Suprapubic skin (tissue), 4 donors: ENCODE data around the gene SDR39U1. TPM values are rescaled to one million over a fixed set of nuclear protein-coding genes. Genes with fewer than 3 reads are reported as not detected.
A peak's percentile ranks its signal among the peaks of the same experiment; 100 is the strongest.

Experiments
- DNase-seq, 2 donors: peaks; one replicate each; pipeline ENCODE4 v3.0.0-alpha.2; 2019; ENCODE audit warnings: low spot score in 2 of 2
- H3K27ac ChIP-seq: fragments of 200-600 bp; sonication (generic); one replicate; pipeline ENCODE4 v1.5.1; 2019
- H3K27me3 ChIP-seq: fragments of 200-600 bp; sonication (generic); one replicate; pipeline ENCODE4 v1.5.1; 2019
- H3K36me3 ChIP-seq: fragments of 200-600 bp; sonication (generic); one replicate; pipeline ENCODE4 v1.5.1; 2019
- H3K4me1 ChIP-seq: fragments of 200-600 bp; sonication (generic); one replicate; pipeline ENCODE4 v1.5.1; 2019
- H3K4me3 ChIP-seq: fragments of 200-600 bp; sonication (generic); one replicate; pipeline ENCODE4 v1.5.1; 2019; ENCODE audit warnings: mild to moderate bottlenecking
- H3K9me3 ChIP-seq: fragments of 200-600 bp; sonication (generic); one replicate; pipeline ENCODE4 v1.5.1; 2019
- CTCF ChIP-seq, 2 donors: fragments of 200-600 bp in 1 of 2; fragments of 450-650 bp in 1 of 2; sonication (generic) in 1 of 2; IDR thresholded peaks; one replicate each; pipeline ENCODE4 v1.5.1; 2016 to 2019; ENCODE audit warnings: antibody characterized with exemption in 2 of 2, mild to moderate bottlenecking in 1 of 2, moderate library complexity in 1 of 2
- EP300 ChIP-seq: sonication (generic); formaldehyde crosslinking; IDR thresholded peaks from one replicate; pipeline ENCODE4 v1.6.1; 2017; ENCODE audit warnings: antibody characterized with exemption
- POLR2A ChIP-seq, 2 donors: fragments of 450-650 bp; IDR thresholded peaks; one replicate each; pipeline ENCODE4 v1.6.1; 2017; ENCODE audit warnings: antibody characterized with exemption in 2 of 2, mild to moderate bottlenecking in 2 of 2, moderate library complexity in 2 of 2
- POLR2AphosphoS5 ChIP-seq, 3 donors: sonication (generic); formaldehyde crosslinking; IDR thresholded peaks; one replicate each; pipeline ENCODE4 v1.6.1; 2017; ENCODE audit warnings: antibody characterized with exemption in 3 of 3
- WGBS: methylation state at CpG from one replicate; pipeline ENCODE4 v1.1.5; 2018; 5-methylcytosine and 5-hydroxymethylcytosine counted together
- total RNA-seq, 4 donors: library from RNA; depleted of rRNA; stranded (reverse); fragments of >200 nt; gene quantifications; one replicate each; pipeline ENCODE4 v1.1.0, GENCODE V29; 2016

Gene SDR39U1
- total RNA-seq, 4 donors from 2014 or later = 30.1 to 82.3 (median 38.6) TPM

DNA sequence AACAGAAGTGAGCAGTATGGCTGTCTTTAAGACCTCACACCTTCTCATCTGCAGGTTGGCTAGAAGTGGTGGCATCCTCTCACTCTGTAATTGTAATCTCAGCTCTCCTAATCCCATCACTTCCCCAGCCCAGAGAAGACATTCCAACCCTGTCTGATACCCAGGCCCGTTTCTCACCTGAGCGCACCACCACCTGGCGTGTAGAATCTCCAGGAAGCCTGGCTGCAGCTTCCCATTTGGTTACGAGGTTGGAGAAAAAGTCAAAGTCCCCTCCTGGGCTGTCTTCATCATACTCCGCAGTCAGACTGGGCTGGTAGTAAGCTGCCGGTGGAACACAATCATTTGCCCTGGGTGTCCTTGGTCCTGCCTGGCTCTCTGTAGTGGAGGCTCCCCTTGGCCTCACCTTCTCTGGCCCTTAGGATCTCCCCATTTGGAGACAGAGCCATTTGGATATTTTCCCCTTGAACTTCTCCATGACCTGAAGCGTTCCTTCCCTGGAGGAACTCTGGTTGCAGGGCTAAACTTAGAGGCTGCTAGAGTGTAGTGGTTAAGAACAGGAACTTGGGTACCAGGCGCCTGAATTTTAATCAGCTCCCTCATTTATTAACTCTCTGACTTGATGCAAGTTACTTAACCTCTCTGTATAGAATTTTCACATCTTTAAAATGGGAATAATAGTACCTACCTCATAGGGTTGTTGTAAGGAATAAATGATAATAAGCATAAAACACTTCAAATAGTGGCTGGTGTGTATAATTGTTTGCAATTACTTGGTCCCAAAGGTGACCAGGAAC is 1.8 kb downstream of the SDR39U1 start:
- peaks cover 47% of the 10 kb centered on the region for H3K4me1 ChIP-seq
- no peak for TF ChIP-seq CTCF (IDR thresholded peaks at IDR 0.05)
- no peak for TF ChIP-seq POLR2AphosphoS5 (IDR thresholded peaks at IDR 0.05)
- no peak for TF ChIP-seq EP300
- TF ChIP-seq POLR2A (IDR thresholded peaks at IDR 0.05) = no peak
- H3K27ac ChIP-seq = peak overlapping the region; percentile 100
- no peaks in the 10 kb centered on the region for H3K27me3 ChIP-seq
- H3K4me3 ChIP-seq = no peak overlapping the region
- no peaks in the 10 kb centered on the region for H3K9me3 ChIP-seq
- H3K36me3 ChIP-seq = peaks cover 48% of the 10 kb centered on the region
- DNase-seq = no peak
- WGBS = 86% methylated on average over 8 of the region's 8 CpGs

DNA sequence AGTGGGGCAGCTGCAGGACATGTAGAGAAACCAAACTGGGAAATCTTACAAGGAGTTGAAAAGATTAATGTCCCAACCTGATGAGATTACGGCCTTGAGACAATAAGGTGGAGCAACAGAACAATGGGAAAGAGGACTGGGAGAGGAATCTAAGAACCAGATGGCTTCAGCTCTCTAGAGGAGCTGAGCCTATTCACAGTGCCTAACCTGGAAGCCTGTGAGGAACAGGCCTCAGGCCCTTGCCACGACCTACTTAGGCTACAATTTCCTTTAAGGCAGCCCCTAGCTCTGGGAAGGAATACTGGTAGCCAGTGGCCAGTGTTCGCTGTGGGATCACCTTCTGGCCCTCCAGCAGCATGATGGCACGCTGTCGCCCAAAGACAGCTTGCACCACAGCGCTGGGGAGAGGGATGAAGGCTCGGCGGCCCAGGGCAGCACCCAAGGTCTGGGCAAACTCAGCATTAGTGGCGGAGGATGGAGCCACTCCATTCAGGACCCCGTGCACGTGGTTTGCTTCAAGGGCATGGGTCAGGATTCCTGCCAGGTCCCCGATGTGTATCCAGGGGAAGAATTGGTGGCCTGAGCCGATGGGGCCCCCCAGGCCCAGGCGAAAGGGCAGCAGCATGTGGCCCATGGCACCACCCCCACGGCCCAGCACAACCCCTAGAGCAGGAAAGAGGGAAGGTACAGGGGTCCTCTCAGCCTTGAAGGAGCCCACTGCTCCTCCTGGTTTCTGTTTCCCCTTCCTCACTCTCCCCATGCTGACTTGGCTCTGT is 2.6 kb downstream of the SDR39U1 start:
- Histone ChIP-seq H3K27ac (no peak overlapping the region), H3K4me3 (no peak overlapping the region), H3K27me3 (no peaks in the 10 kb centered on the region), H3K36me3 (peaks cover 55% of the 10 kb centered on the region), H3K9me3 (no peaks in the 10 kb centered on the region), H3K4me1 (peaks cover 51% of the 10 kb centered on the region)
- WGBS = 81% methylated on average over 9 of the region's 15 CpGs
- no peak for TF ChIP-seq POLR2AphosphoS5 (IDR thresholded peaks at IDR 0.05)
- TF ChIP-seq CTCF (IDR thresholded peaks at IDR 0.05) = no peak
- TF ChIP-seq EP300 = no peak
- TF ChIP-seq POLR2A (IDR thresholded peaks at IDR 0.05) = no peak
- peak in 1 of 2 donors; percentile 65 for DNase-seq

DNA sequence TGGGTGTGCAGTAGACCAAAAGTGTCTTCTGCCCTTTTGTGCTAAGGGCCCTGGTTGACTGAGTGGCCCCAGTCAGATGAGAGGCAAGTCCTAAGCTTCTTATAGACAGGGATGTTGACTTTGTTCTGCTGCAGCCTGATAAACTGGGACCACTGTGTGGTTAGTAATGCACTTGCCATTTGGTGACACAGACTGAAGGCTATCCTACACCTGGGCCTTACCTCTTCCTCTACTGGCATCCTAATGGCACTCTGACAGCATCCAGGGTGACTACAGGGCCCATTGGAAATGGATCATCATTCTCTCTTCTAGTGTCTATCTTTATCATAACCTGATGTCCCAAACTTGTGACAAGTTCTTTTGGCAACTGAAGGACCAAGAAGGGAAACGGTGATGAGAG is 3.3 kb downstream of the SDR39U1 start:
- Histone ChIP-seq H3K4me1 (peaks cover 51% of the 10 kb centered on the region), H3K36me3 (peaks cover 58% of the 10 kb centered on the region), H3K27me3 (no peaks in the 10 kb centered on the region), H3K27ac (no peak overlapping the region), H3K4me3 (no peak overlapping the region), H3K9me3 (no peaks in the 10 kb centered on the region)
- no peak for TF ChIP-seq POLR2A (IDR thresholded peaks at IDR 0.05)
- TF ChIP-seq POLR2AphosphoS5 (IDR thresholded peaks at IDR 0.05) = no peak
- no peak for TF ChIP-seq EP300
- no peak for TF ChIP-seq CTCF (IDR thresholded peaks at IDR 0.05)
- WGBS = 39% methylated on average over 1 of the region's 1 CpG
- peak in 1 of 2 donors; percentile 22 for DNase-seq

DNA sequence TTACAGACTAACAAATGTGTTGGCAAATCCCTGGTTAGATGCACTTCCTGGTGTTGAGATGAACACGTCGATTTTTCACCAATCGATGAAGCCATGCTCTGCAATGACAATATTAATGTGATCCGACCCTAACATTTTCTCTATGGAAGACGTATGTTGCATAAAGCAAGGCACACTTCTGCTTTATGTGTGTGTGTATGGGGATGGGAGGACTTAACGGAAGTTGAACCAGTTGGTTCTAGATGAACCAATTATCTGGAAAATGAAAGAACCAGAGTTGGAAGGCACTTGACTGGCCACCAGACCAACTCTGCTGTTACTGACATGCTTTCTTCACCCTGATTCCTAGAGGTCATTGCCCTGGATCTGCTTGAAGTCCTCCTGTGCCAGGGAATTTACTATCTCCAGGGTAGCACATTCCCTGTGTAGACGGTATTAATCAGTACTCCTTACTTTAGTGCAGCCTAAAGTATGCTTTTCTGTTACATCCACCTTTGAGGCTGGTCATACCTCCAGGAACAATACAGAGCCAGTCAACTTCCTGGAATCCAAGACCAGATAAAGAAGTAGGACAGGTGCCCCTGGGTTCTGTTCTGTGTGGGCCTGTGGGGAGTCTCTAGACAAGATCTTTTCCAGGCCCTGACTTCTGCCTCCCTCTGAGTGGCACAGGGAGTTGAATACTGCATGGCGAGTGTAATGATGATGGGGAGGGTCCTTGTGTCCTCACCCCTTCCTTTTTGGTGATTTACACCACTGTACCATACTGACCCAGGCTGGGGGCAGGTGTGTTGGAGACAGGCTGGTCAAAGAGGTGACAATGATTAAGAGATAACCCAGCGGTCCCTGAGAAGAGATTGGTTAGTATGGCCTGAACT is 4.1 kb downstream of the SDR39U1 start:
- peaks cover 49% of the 10 kb centered on the region for H3K4me1 ChIP-seq
- no peak overlapping the region for H3K27ac ChIP-seq
- TF ChIP-seq CTCF (IDR thresholded peaks at IDR 0.05) = no peak
- no peak for TF ChIP-seq POLR2AphosphoS5 (IDR thresholded peaks at IDR 0.05)
- TF ChIP-seq EP300 = no peak
- TF ChIP-seq POLR2A (IDR thresholded peaks at IDR 0.05) = no peak
- WGBS = 60% methylated on average over 9 of the region's 9 CpGs
- no peak overlapping the region for H3K4me3 ChIP-seq
- H3K9me3 ChIP-seq = no peaks in the 10 kb centered on the region
- peaks cover 66% of the 10 kb centered on the region for H3K36me3 ChIP-seq
- H3K27me3 ChIP-seq = no peaks in the 10 kb centered on the region
- peak in 1 of 2 donors; percentile 52 for DNase-seq
